GM12865 (cell line): Measurements from ENCODE around the gene NDUFS2.
A peak's percentile ranks its signal among the peaks of the same experiment; 100 is the strongest.

Experiments
- DNase-seq: peaks from one replicate; pipeline ENCODE4 v3.0.0; 2010; ENCODE audit warnings: low read depth
- H3K4me3 ChIP-seq: 2 replicates; pipeline ENCODE4 v1.5.1; 2011; ENCODE audit warnings: mild to moderate bottlenecking, low read depth, low read length, control low read depth
- CTCF ChIP-seq: IDR thresholded peaks from 2 replicates; pipeline ENCODE4 v1.5.1; 2011; ENCODE audit warnings: low read length, control low read depth, low read depth, inconsistent platforms; ENCODE audit not compliant: insufficient read depth; ENCODE audit errors: missing control alignments

The NDUFS2 gene

GRCh38 chr1:161188381-161188780, 13.8 kb upstream of the NDUFS2 start:
- TF ChIP-seq CTCF: no peak
- H3K4me3 ChIP-seq: no peak overlapping the region

GRCh38 chr1:161189036-161189435, 13.1 kb upstream of the NDUFS2 start:
- DNase-seq: no peak
- no peak for TF ChIP-seq CTCF
- H3K4me3 ChIP-seq: no peak overlapping the region

More at GRCh38 chr1:161188381-161188780, 13.8 kb upstream of the NDUFS2 start:
- DNase-seq: no peak

GRCh38 chr1:161190962-161191521, 11.1 kb upstream of the NDUFS2 start:
- TF ChIP-seq CTCF: no peak
- no peak for DNase-seq
- no peak overlapping the region for H3K4me3 ChIP-seq

GRCh38 chr1:161191971-161192370, 10.2 kb upstream of the NDUFS2 start:
- TF ChIP-seq CTCF: no peak
- no peak for DNase-seq
- no peak overlapping the region for H3K4me3 ChIP-seq

GRCh38 chr1:161192476-161193465, 9.4 kb upstream of the NDUFS2 start:
- peak; percentile 96 for TF ChIP-seq CTCF
- peak; percentile 86 for DNase-seq
- no peak overlapping the region for H3K4me3 ChIP-seq

GRCh38 chr1:161193561-161194235, 8.5 kb upstream of the NDUFS2 start:
- no peak overlapping the region for H3K4me3 ChIP-seq
- TF ChIP-seq CTCF: no peak
- no peak for DNase-seq
